ENCODE measurements around the gene LMNTD2. TPM values are rescaled to one million over a fixed set of nuclear protein-coding genes. Genes with fewer than 3 reads are reported as not detected.
A peak's percentile ranks its signal among the peaks of the same experiment; 100 is the strongest.

Gene LMNTD2
- total and polyA plus RNA-seq, 4 experiments from 2014 or later, result 0.94 to 8.1 (median 4.2) TPM

- Histone ChIP-seq H3K36me3 (ENCODE audit: insufficient read depth, low read length) (no peaks in the 10 kb centered on the region), H3K4me1 (ENCODE audit: insufficient read depth, low read length) (peaks cover 11% of the 10 kb centered on the region), H3K27me3 (ENCODE audit: insufficient read depth, low read length) (no peaks in the 10 kb centered on the region), H3K9me3 (ENCODE audit: control insufficient read depth in 1 of 2, low read length in 2 of 2) (no peaks in the 10 kb centered on the region), H3K27ac (ENCODE audit: low read depth, low read length) (no peak overlapping the region), H3K4me3 (ENCODE audit: low read length in 2 of 2) (no peak overlapping the region)
- no peaks in the 10 kb centered on the region for H3K36me3 Mint-ChIP-seq
- DNase-seq, result peak in 1 of 5 donors; percentile 38
- CTCF ChIA-PET (ENCODE audit: partially characterized antibody), result interaction anchor here (1.2 to 2.6 kb wide), 6 partner anchors 10 to 211 kb away, joined by 3 to 41 read pairs (median 6); partner anchors contain the start of genes DEAF1 and TMEM80
- H3K9me3 Mint-ChIP-seq, result no peaks in the 10 kb centered on the region
- intact Hi-C loops (cut with micrococcal nuclease), result no loop called here
- POLR2A ChIA-PET (ENCODE audit: partially characterized antibody), result interaction anchor here (1.3 to 5.8 kb wide), 7 partner anchors 14 to 211 kb away, joined by 3 to 62 read pairs (median 26); partner anchors contain the start of genes DEAF1, HRAS, LRRC56 and PHRF1
- H3K27ac Mint-ChIP-seq, result peak overlapping the region in 1 of 7 donors; percentile 47
- H3K4me3 Mint-ChIP-seq, result peak overlapping the region in 2 of 8 donors; percentile 29 to 45
- H3K4me1 Mint-ChIP-seq, result peaks cover 0 to 8% (median 0%) of the 10 kb centered on the region in 4 donors
- H3K27me3 Mint-ChIP-seq, result no peaks in the 10 kb centered on the region
Measured at GRCh38 chr11:553083-553987, 7.2 kb downstream of the LMNTD2 start.

- ChIA-PET POLR2A (ENCODE audit: partially characterized antibody) (no interaction called here), CTCF (ENCODE audit: partially characterized antibody) (no interaction called here)
- Mint-ChIP-seq H3K36me3 (no peaks in the 10 kb centered on the region), H3K9me3 (no peaks in the 10 kb centered on the region), H3K4me1 (peaks cover 0 to 4% (median 0%) of the 10 kb centered on the region in 4 donors), H3K27me3 (no peaks in the 10 kb centered on the region), H3K4me3 (no peak overlapping the region), H3K27ac (no peak overlapping the region)
- DNase-seq, result peak in 1 of 5 donors; percentile 26
- Histone ChIP-seq H3K4me3 (ENCODE audit: low read length in 2 of 2) (no peak overlapping the region), H3K36me3 (ENCODE audit: insufficient read depth, low read length) (no peaks in the 10 kb centered on the region), H3K9me3 (ENCODE audit: control insufficient read depth in 1 of 2, low read length in 2 of 2) (no peaks in the 10 kb centered on the region), H3K4me1 (ENCODE audit: insufficient read depth, low read length) (peaks cover 11% of the 10 kb centered on the region), H3K27ac (ENCODE audit: low read depth, low read length) (no peak overlapping the region), H3K27me3 (ENCODE audit: insufficient read depth, low read length) (no peaks in the 10 kb centered on the region)
- intact Hi-C loops (cut with micrococcal nuclease), result no loop called here
Measured at GRCh38 chr11:551596-551995, 8.9 kb downstream of the LMNTD2 start.

GRCh38 chr11:551131-551530 lies 9.4 kb downstream of the LMNTD2 start:
- Histone ChIP-seq H3K9me3 (ENCODE audit: control insufficient read depth in 1 of 2, low read length in 2 of 2) (no peaks in the 10 kb centered on the region), H3K4me3 (ENCODE audit: low read length in 2 of 2) (no peak overlapping the region), H3K4me1 (ENCODE audit: insufficient read depth, low read length) (peaks cover 11% of the 10 kb centered on the region), H3K27ac (ENCODE audit: low read depth, low read length) (no peak overlapping the region), H3K27me3 (ENCODE audit: insufficient read depth, low read length) (no peaks in the 10 kb centered on the region), H3K36me3 (ENCODE audit: insufficient read depth, low read length) (no peaks in the 10 kb centered on the region)
- Mint-ChIP-seq H3K27ac (no peak overlapping the region), H3K27me3 (no peaks in the 10 kb centered on the region), H3K4me1 (peaks cover 0 to 4% (median 0%) of the 10 kb centered on the region in 4 donors), H3K9me3 (no peaks in the 10 kb centered on the region), H3K36me3 (no peaks in the 10 kb centered on the region), H3K4me3 (no peak overlapping the region)
- intact Hi-C loops (cut with micrococcal nuclease), result no loop called here
- ChIA-PET CTCF (ENCODE audit: partially characterized antibody) (no interaction called here), POLR2A (ENCODE audit: partially characterized antibody) (no interaction called here)
- DNase-seq, result peak in 1 of 5 donors; percentile 40

GRCh38 chr11:550746-551085 lies 9.8 kb downstream of the LMNTD2 start:
- Mint-ChIP-seq H3K27me3 (no peaks in the 10 kb centered on the region), H3K27ac (no peak overlapping the region), H3K4me3 (no peak overlapping the region), H3K9me3 (no peaks in the 10 kb centered on the region), H3K36me3 (no peaks in the 10 kb centered on the region), H3K4me1 (peaks cover 0 to 4% (median 0%) of the 10 kb centered on the region in 4 donors)
- H3K36me3 ChIP-seq (ENCODE audit: insufficient read depth, low read length), result no peaks in the 10 kb centered on the region
- ChIA-PET POLR2A (ENCODE audit: partially characterized antibody) (no interaction called here), CTCF (ENCODE audit: partially characterized antibody) (no interaction called here)
- peak in 1 of 5 donors; percentile 17 for DNase-seq
- H3K4me3 ChIP-seq (ENCODE audit: low read length in 2 of 2), result no peak overlapping the region
- H3K9me3 ChIP-seq (ENCODE audit: control insufficient read depth in 1 of 2, low read length in 2 of 2), result no peaks in the 10 kb centered on the region
- H3K4me1 ChIP-seq (ENCODE audit: insufficient read depth, low read length), result peaks cover 11% of the 10 kb centered on the region
- no peaks in the 10 kb centered on the region for H3K27me3 ChIP-seq (ENCODE audit: insufficient read depth, low read length)
- H3K27ac ChIP-seq (ENCODE audit: low read depth, low read length), result no peak overlapping the region
- intact Hi-C loops (cut with micrococcal nuclease), result no loop called here

GRCh38 chr11:550021-550745 lies 10.4 kb downstream of the LMNTD2 start:
- no peak overlapping the region for H3K27ac Mint-ChIP-seq
- H3K9me3 Mint-ChIP-seq, result no peaks in the 10 kb centered on the region
- intact Hi-C loops (cut with micrococcal nuclease), result no loop called here
- no peaks in the 10 kb centered on the region for H3K9me3 ChIP-seq (ENCODE audit: control insufficient read depth in 1 of 2, low read length in 2 of 2)
- DNase-seq, result peak in 1 of 5 donors; percentile 10
- H3K36me3 Mint-ChIP-seq, result no peaks in the 10 kb centered on the region
- no peaks in the 10 kb centered on the region for H3K36me3 ChIP-seq (ENCODE audit: insufficient read depth, low read length)
- H3K27ac ChIP-seq (ENCODE audit: low read depth, low read length), result no peak overlapping the region
- peaks cover 0 to 4% (median 0%) of the 10 kb centered on the region in 4 donors for H3K4me1 Mint-ChIP-seq
- CTCF ChIA-PET (ENCODE audit: partially characterized antibody), result no interaction called here
- H3K4me1 ChIP-seq (ENCODE audit: insufficient read depth, low read length), result peaks cover 8% of the 10 kb centered on the region
- H3K27me3 Mint-ChIP-seq, result no peaks in the 10 kb centered on the region
- POLR2A ChIA-PET (ENCODE audit: partially characterized antibody), result no interaction called here
- H3K4me3 Mint-ChIP-seq, result no peak overlapping the region
- no peak overlapping the region for H3K4me3 ChIP-seq (ENCODE audit: low read length in 2 of 2)
- H3K27me3 ChIP-seq (ENCODE audit: insufficient read depth, low read length), result no peaks in the 10 kb centered on the region

GRCh38 chr11:548700-549603 lies 11.6 kb downstream of the LMNTD2 start:
- Mint-ChIP-seq H3K9me3 (no peaks in the 10 kb centered on the region), H3K4me3 (no peak overlapping the region), H3K27ac (no peak overlapping the region), H3K36me3 (no peaks in the 10 kb centered on the region), H3K27me3 (no peaks in the 10 kb centered on the region), H3K4me1 (peaks cover 0 to 4% (median 0%) of the 10 kb centered on the region in 4 donors)
- DNase-seq, result peak in 1 of 5 donors; percentile 4
- intact Hi-C loops (cut with micrococcal nuclease), result no loop called here
- Histone ChIP-seq H3K4me3 (ENCODE audit: low read length in 2 of 2) (no peak overlapping the region), H3K27me3 (ENCODE audit: insufficient read depth, low read length) (no peaks in the 10 kb centered on the region), H3K27ac (ENCODE audit: low read depth, low read length) (no peak overlapping the region), H3K9me3 (ENCODE audit: control insufficient read depth in 1 of 2, low read length in 2 of 2) (no peaks in the 10 kb centered on the region), H3K36me3 (ENCODE audit: insufficient read depth, low read length) (no peaks in the 10 kb centered on the region), H3K4me1 (ENCODE audit: insufficient read depth, low read length) (peaks cover under 1% of the 10 kb centered on the region)
- POLR2A ChIA-PET (ENCODE audit: partially characterized antibody), result no interaction called here
- CTCF ChIA-PET (ENCODE audit: partially characterized antibody), result no interaction called here
